ENCODE data around the gene FGF13.

The FGF13 gene

GRCh38 chrX:138704596-138704995, 6.9 kb downstream of the FGF13 start:
- TF ChIP-seq, protein P1, sequence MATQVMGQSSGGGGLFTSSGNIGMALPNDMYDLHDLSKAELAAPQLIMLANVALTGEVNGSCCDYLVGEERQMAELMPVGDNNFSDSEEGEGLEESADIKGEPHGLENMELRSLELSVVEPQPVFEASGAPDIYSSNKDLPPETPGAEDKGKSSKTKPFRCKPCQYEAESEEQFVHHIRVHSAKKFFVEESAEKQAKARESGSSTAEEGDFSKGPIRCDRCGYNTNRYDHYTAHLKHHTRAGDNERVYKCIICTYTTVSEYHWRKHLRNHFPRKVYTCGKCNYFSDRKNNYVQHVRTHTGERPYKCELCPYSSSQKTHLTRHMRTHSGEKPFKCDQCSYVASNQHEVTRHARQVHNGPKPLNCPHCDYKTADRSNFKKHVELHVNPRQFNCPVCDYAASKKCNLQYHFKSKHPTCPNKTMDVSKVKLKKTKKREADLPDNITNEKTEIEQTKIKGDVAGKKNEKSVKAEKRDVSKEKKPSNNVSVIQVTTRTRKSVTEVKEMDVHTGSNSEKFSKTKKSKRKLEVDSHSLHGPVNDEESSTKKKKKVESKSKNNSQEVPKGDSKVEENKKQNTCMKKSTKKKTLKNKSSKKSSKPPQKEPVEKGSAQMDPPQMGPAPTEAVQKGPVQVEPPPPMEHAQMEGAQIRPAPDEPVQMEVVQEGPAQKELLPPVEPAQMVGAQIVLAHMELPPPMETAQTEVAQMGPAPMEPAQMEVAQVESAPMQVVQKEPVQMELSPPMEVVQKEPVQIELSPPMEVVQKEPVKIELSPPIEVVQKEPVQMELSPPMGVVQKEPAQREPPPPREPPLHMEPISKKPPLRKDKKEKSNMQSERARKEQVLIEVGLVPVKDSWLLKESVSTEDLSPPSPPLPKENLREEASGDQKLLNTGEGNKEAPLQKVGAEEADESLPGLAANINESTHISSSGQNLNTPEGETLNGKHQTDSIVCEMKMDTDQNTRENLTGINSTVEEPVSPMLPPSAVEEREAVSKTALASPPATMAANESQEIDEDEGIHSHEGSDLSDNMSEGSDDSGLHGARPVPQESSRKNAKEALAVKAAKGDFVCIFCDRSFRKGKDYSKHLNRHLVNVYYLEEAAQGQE (IDR thresholded peaks at IDR 0.05; ENCODE audit: insufficient read depth in 1 of 2, low read depth in 2 of 2, low read length in 2 of 2), result no peak
- TF ChIP-seq SIN3A (IDR thresholded peaks at IDR 0.05; ENCODE audit: borderline replicate concordance, insufficient read depth, low read length), result no peak

GRCh38 chrX:138704101-138704500, 7.4 kb downstream of the FGF13 start:
- TF ChIP-seq SIN3A (IDR thresholded peaks at IDR 0.05; ENCODE audit: borderline replicate concordance, insufficient read depth, low read length) (no peak), POLR2AphosphoS5 (IDR thresholded peaks at IDR 0.05; ENCODE audit: low read depth, low read length) (no peak), TAF1 (IDR thresholded peaks at IDR 0.05; ENCODE audit: borderline replicate concordance, insufficient read depth, low read length) (no peak)
- TF ChIP-seq, protein P1 (IDR thresholded peaks at IDR 0.05; ENCODE audit: insufficient read depth in 1 of 2, low read depth in 2 of 2, low read length in 2 of 2), result no peak

DNA sequence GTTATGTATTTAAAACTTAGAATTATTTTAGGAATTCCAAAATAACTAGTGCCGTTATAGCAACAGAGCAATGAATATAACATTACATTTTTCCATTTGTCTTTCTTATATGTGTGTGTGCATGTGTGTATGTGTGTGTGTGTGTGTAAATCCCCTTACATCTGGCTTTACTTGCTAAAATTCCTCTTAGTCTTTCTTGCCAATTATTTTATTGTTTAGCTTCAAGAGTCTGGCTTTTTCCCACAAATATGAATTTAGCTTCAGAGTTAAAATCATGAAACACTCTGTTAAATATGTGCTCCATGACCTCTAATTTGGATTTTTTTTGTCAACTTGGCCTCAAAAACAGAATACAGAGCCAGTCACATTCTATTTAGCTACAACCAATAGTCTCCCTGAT, 18.9 kb downstream of the FGF13 start:
- TF ChIP-seq SIN3A (IDR thresholded peaks at IDR 0.05; ENCODE audit: borderline replicate concordance, insufficient read depth, low read length) (no peak), FOXP2 (optimal IDR thresholded peaks at IDR 0.05; ENCODE audit: borderline replicate concordance, extremely low read depth, extremely low read length, insufficient read depth) (no peak), POLR2AphosphoS5 (IDR thresholded peaks at IDR 0.05; ENCODE audit: low read depth, low read length) (no peak), TAF1 (IDR thresholded peaks at IDR 0.05; ENCODE audit: borderline replicate concordance, insufficient read depth, low read length) (no peak)
- TF ChIP-seq, protein P1 (IDR thresholded peaks at IDR 0.05; ENCODE audit: insufficient read depth in 1 of 2, low read depth in 2 of 2, low read length in 2 of 2), result no peak

- TF ChIP-seq TAF1 (IDR thresholded peaks at IDR 0.05; ENCODE audit: borderline replicate concordance, insufficient read depth, low read length) (no peak), POLR2AphosphoS5 (IDR thresholded peaks at IDR 0.05; ENCODE audit: low read depth, low read length) (no peak), SIN3A (IDR thresholded peaks at IDR 0.05; ENCODE audit: borderline replicate concordance, insufficient read depth, low read length) (no peak), FOXP2 (optimal IDR thresholded peaks at IDR 0.05; ENCODE audit: borderline replicate concordance, extremely low read depth, extremely low read length, insufficient read depth) (no peak)
- TF ChIP-seq, protein P1 (IDR thresholded peaks at IDR 0.05; ENCODE audit: insufficient read depth in 1 of 2, low read depth in 2 of 2, low read length in 2 of 2), result no peak
Observed at GRCh38 chrX:138691186-138691585, 20.3 kb downstream of the FGF13 start.

GRCh38 chrX:138690591-138690990, 20.9 kb downstream of the FGF13 start:
- TF ChIP-seq FOXP2 (optimal IDR thresholded peaks at IDR 0.05; ENCODE audit: borderline replicate concordance, extremely low read depth, extremely low read length, insufficient read depth), result no peak

Measured in PFSK-1 (cell line).